ENCODE measurements around the gene LRRC1.

Gene LRRC1

GRCh38 chr6:53795702-53796450, 1.1 kb downstream of the LRRC1 start:
- TF ChIP-seq BACH2 (CRISPR knock-in tag; IDR thresholded peaks at IDR 0.05; ENCODE audit: borderline replicate concordance) = no peak
- no peak for TF ChIP-seq PPARA (CRISPR knock-in tag; IDR thresholded peaks at IDR 0.05; ENCODE audit: borderline replicate concordance)

GRCh38 chr6:53796451-53796780, 1.6 kb downstream of the LRRC1 start:
- ATAC-seq = no peak
- TF ChIP-seq ARNTL (CRISPR knock-in tag; IDR thresholded peaks at IDR 0.05; ENCODE audit: borderline replicate concordance, low read depth) = no peak
- TF ChIP-seq CREB5 (CRISPR knock-in tag; IDR thresholded peaks at IDR 0.05; ENCODE audit: low read depth) = no peak
- TF ChIP-seq OSR1 (CRISPR knock-in tag; IDR thresholded peaks at IDR 0.05) = no peak
- TF ChIP-seq ESRRG (CRISPR knock-in tag; IDR thresholded peaks at IDR 0.05) = no peak
- TF ChIP-seq ZC3H10 (CRISPR knock-in tag; IDR thresholded peaks at IDR 0.05) = no peak

More at GRCh38 chr6:53795702-53796450, 1.1 kb downstream of the LRRC1 start:
- ATAC-seq = no peak

- ATAC-seq = no peak
Measured at GRCh38 chr6:53796791-53797190, 2.0 kb downstream of the LRRC1 start.

GRCh38 chr6:53797304-53797703, 2.5 kb downstream of the LRRC1 start:
- no peak for ATAC-seq
- TF ChIP-seq CSRNP3 (CRISPR knock-in tag; IDR thresholded peaks at IDR 0.05) (no peak), ZFP3 (CRISPR knock-in tag; IDR thresholded peaks at IDR 0.05) (no peak), ZNF565 (CRISPR knock-in tag; conservative IDR thresholded peaks at IDR 0.05; ENCODE audit: low read depth) (no peak), ZC3H10 (CRISPR knock-in tag; IDR thresholded peaks at IDR 0.05) (no peak), ZFP30 (CRISPR knock-in tag; IDR thresholded peaks at IDR 0.05) (no peak), PATZ1 (CRISPR knock-in tag; IDR thresholded peaks at IDR 0.05; ENCODE audit: borderline replicate concordance) (no peak), SNAI2 (CRISPR knock-in tag; IDR thresholded peaks at IDR 0.05) (no peak), TSHZ2 (CRISPR knock-in tag; IDR thresholded peaks at IDR 0.05) (no peak), RARB (CRISPR knock-in tag; IDR thresholded peaks at IDR 0.05) (no peak), GLIS3 (CRISPR knock-in tag; IDR thresholded peaks at IDR 0.05) (no peak), TCF4 (CRISPR knock-in tag; IDR thresholded peaks at IDR 0.05; ENCODE audit: borderline replicate concordance) (no peak), ISL1 (CRISPR knock-in tag; IDR thresholded peaks at IDR 0.05) (no peak), TOX (CRISPR knock-in tag; IDR thresholded peaks at IDR 0.05; ENCODE audit: borderline replicate concordance) (no peak)

More at GRCh38 chr6:53796791-53797190, 2.0 kb downstream of the LRRC1 start:
- TF ChIP-seq GLIS3 (CRISPR knock-in tag; IDR thresholded peaks at IDR 0.05) (no peak), CSDC2 (CRISPR knock-in tag; IDR thresholded peaks at IDR 0.05) (no peak), ARNTL (CRISPR knock-in tag; IDR thresholded peaks at IDR 0.05; ENCODE audit: borderline replicate concordance, low read depth) (no peak), TCF4 (CRISPR knock-in tag; IDR thresholded peaks at IDR 0.05; ENCODE audit: borderline replicate concordance) (no peak), TOX (CRISPR knock-in tag; IDR thresholded peaks at IDR 0.05; ENCODE audit: borderline replicate concordance) (no peak), ZNF70 (CRISPR knock-in tag; IDR thresholded peaks at IDR 0.05) (no peak), SNAI2 (CRISPR knock-in tag; IDR thresholded peaks at IDR 0.05) (no peak), TSHZ2 (CRISPR knock-in tag; IDR thresholded peaks at IDR 0.05) (no peak), ZFP30 (CRISPR knock-in tag; IDR thresholded peaks at IDR 0.05) (no peak), ZFP3 (CRISPR knock-in tag; IDR thresholded peaks at IDR 0.05) (no peak), BACH2 (CRISPR knock-in tag; IDR thresholded peaks at IDR 0.05; ENCODE audit: borderline replicate concordance) (no peak), ESRRG (CRISPR knock-in tag; IDR thresholded peaks at IDR 0.05) (no peak), ZNF8 (CRISPR knock-in tag; IDR thresholded peaks at IDR 0.05) (no peak)
